Retinal pigment epithelial cell (primary cell): ENCODE measurements around the gene THAP5.

ENCODE experiments used
- DNase-seq: peaks from one replicate; pipeline ENCODE4 v3.0.0-alpha.2; 2010; ENCODE audit warnings: low read depth
- H3K4me3 ChIP-seq: 2 replicates; pipeline ENCODE4 v1.5.1; 2011; ENCODE audit warnings: mild to moderate bottlenecking, low read length, control low read depth, moderate library complexity
- TF ChIP-seq, protein P1 (sequence below): conservative IDR thresholded peaks from 2 replicates; pipeline ENCODE4 v1.5.1; 2011; ENCODE audit warnings: low read depth, low read length, control low read depth, inconsistent platforms

THAP5 gene

DNA sequence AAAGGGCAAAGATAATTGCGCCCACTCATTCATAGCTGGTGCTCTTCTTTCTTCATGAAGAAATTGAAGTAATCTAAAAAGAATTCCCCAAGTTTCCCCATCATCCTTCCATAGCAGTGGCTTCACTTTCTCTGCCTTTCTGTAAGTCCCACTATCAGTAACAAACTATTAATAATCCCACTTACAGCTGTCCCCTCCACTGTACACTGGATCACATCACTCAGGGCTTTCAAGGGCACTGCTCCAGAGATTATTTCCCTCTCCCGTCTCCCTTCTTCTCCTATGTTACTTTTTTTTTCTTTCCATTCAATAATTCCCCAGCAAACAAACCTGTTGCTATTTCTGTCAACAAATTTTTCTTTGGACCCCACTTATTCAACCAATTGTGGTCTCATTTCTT is 16.3 kb upstream of the THAP5 start:
- TF ChIP-seq, protein P1, sequence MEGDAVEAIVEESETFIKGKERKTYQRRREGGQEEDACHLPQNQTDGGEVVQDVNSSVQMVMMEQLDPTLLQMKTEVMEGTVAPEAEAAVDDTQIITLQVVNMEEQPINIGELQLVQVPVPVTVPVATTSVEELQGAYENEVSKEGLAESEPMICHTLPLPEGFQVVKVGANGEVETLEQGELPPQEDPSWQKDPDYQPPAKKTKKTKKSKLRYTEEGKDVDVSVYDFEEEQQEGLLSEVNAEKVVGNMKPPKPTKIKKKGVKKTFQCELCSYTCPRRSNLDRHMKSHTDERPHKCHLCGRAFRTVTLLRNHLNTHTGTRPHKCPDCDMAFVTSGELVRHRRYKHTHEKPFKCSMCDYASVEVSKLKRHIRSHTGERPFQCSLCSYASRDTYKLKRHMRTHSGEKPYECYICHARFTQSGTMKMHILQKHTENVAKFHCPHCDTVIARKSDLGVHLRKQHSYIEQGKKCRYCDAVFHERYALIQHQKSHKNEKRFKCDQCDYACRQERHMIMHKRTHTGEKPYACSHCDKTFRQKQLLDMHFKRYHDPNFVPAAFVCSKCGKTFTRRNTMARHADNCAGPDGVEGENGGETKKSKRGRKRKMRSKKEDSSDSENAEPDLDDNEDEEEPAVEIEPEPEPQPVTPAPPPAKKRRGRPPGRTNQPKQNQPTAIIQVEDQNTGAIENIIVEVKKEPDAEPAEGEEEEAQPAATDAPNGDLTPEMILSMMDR, result no peak
- DNase-seq, result no peak
- no peak overlapping the region for H3K4me3 ChIP-seq

DNA sequence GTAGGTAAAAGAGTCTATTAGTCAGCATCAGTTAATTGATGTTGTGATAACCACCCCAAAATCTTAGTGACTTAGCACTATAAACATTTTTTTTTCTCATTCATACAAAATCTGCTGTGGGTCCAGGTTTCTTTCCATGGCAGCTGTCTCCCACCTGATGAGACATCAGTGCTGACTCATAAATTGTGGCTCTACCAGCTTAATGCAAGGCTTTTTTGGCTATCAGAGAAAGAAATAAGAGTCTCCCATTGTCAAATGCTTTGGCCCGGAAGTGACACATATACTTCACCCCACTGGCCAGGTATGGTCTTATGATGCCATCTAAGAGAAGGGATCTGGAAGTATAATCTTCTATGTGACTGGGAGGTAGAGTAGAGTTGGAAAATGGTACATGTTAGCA is 14.7 kb upstream of the THAP5 start:
- no peak overlapping the region for H3K4me3 ChIP-seq
- TF ChIP-seq, protein P1, result no peak
- DNase-seq, result no peak

DNA sequence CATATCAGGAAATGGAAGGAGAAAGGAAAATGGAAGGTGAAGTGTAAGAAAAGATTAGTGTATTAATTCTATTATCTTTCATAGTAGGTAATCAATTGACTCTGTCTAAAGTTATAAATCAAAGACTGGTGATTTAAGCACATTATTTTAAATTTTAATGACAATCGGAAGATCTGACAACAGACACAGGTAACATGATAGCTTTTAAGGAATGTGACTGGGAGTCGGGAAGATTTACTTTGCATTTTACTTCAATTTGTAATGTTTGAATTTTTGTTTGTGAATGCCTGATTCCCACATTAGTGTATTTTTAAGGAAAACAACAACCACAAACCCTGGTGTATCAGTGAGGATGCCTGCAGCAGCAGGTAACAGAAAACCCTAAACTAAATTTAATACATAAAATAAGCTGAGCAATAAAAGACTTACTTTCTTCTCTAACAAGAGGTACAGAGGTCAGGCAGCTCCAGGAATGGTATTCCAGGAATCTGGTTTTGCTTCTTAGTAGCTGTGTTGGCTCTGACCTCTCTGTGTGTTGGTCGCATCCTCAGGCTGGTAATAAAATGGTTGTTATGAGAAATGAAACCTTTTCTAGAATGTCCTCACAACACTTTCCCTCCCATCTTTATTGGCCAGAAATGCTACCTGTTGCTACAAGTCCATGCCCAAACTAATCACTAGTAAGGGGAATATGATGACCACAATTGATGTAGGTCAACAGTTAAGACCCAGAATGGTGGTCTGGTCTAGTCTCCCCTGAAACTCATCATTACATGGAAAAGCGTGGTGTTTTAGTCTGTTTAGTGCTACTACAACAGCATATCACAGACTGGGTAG is 12.4 kb upstream of the THAP5 start:
- TF ChIP-seq, protein P1, result no peak
- peak; percentile 31 for DNase-seq
- H3K4me3 ChIP-seq, result no peak overlapping the region

DNA sequence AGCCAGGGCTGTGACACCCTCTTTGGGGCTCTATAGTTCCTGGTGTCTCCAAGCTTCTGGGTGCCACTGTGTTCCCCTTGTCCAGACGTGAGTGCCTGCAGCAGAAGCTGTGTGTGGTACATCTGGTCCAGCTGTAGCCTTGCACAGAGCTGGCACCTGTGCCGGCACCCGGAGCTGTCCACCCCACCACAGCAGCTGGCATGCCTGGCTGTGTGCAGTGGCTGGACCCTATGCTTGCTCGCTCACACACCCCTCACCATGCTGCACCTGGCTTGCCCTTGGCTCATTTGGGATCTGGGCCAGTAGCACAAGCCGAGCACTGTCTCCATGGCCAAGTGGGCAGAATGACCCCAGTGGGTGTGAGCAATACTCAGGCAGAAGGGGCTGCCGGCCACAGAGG is 10.8 kb upstream of the THAP5 start:
- TF ChIP-seq, protein P1, result no peak
- no peak overlapping the region for H3K4me3 ChIP-seq
- no peak for DNase-seq

DNA sequence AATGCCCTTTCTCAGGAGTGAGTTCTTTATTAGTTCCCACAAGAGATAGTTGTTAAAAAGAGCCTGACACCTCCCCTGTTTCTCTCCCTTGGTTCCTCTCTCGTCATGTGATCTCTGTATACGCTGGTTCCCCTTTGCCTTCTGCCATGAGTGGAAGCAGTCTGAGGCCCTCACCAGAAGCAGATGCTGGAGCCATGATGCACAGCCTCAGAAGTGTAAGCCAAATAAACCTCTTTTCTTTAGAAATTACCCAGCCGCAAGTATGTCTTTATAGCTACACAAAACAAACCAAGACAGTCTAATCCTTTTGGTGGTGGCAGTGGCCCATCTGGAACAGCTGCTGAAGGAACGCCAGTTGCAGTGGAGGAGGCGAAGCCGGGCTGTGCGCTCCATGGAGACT is 9.4 kb upstream of the THAP5 start:
- DNase-seq, result no peak
- TF ChIP-seq, protein P1, result no peak
- no peak overlapping the region for H3K4me3 ChIP-seq

DNA sequence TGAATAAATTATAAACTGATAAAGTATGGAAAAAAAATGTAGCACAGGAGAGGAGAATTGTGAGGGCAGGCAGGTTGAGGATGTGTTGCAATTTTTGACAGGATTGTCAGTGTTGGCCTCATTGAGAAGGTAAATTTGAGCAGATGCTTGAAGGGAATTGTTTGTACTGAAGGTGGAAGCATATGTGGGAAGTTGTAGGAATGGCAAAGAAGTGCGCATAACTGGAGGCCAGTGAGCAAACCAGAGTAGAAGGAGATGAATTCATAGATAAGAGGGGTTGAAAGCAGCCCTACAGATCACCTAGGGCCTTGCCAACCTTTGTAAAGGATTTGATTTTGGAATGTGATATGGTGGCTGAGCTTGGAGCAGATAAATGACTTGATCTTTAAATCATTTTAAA is 6.6 kb upstream of the THAP5 start:
- DNase-seq, result no peak
- no peak overlapping the region for H3K4me3 ChIP-seq
- TF ChIP-seq, protein P1, result no peak

DNA sequence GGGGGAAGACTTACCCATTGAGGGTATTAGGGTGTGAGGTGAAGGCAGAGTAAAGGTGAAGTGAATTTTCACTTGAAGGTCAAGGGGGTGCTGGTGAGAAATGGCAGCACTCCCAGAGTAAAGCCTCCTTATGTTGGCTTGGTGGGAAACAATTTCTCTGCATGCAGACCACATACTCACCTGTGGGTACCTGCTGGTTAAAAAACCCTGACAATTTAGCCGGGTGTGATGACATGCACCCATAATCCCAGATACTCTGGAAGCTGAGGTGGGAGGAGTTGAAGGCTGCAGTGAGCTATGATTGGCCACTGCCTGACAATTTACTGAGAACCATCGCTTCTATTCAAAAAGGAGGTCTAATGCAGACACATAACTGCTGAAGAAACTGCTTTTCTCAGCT is 5.7 kb upstream of the THAP5 start:
- DNase-seq, result no peak

More for the DNA sequence above, 5.7 kb upstream of the THAP5 start:
- TF ChIP-seq, protein P1, result no peak
- no peak overlapping the region for H3K4me3 ChIP-seq
